OCI-LY7 (cell line): ENCODE measurements around the gene ARIH1. TPM values are rescaled to one million over a fixed set of nuclear protein-coding genes. Genes with fewer than 3 reads are reported as not detected.

Source experiments
- BruUV-seq: library from RNA; stranded (reverse); fragments of 400-500 nt; replicated peaks from 2 replicates; lab custom pipeline; 2021; lab: Mats Ljungman, UMichigan
- CTCF ChIA-PET: fragments of 300-600 bp; sonication (Branson Sonifier 250); formaldehyde crosslinking; loops from one replicate; lab custom pipeline; 2022; ENCODE audit warnings: antibody characterized with exemption; ENCODE audit not compliant: unreplicated experiment; lab: Charles Lee
- POLR2A ChIA-PET: fragments of 300-600 bp; sonication (Branson Sonifier 250); formaldehyde crosslinking; loops from one replicate; lab custom pipeline; 2022; ENCODE audit warnings: antibody characterized with exemption; lab: Charles Lee
- DNase-seq: peaks from one replicate; pipeline ENCODE4 v3.0.0-alpha.2; 2015; ENCODE audit warnings: low spot score
- H2AFZ ChIP-seq: fragments of 200-600 bp; sonication (generic), shearing (Covaris generic); 2 replicates; pipeline ENCODE4 v1.6.1; 2014; ENCODE audit warnings: mild to moderate bottlenecking, antibody characterized with exemption, low read length, moderate library complexity
- H3K27ac ChIP-seq: fragments of 200-600 bp; sonication (generic); 2 replicates; pipeline ENCODE4 v1.5.1; 2014; ENCODE audit warnings: mixed run types, low read depth, mild to moderate bottlenecking, moderate library complexity, low read length, inconsistent platforms; ENCODE audit not compliant: poor library complexity, severe bottlenecking
- H3K36me3 ChIP-seq: fragments of 200-600 bp; sonication (generic); 2 replicates; pipeline ENCODE4 v1.6.1; 2014; ENCODE audit warnings: mild to moderate bottlenecking, antibody characterized with exemption, low read length, moderate library complexity, mixed read lengths; ENCODE audit not compliant: insufficient read depth
- H3K4me1 ChIP-seq: fragments of 200-600 bp; sonication (generic); 2 replicates; pipeline ENCODE4 v1.5.1; 2014; ENCODE audit warnings: mild to moderate bottlenecking, low read length; ENCODE audit not compliant: insufficient read depth, poor library complexity, severe bottlenecking
- H3K4me2 ChIP-seq: fragments of 200-600 bp; sonication (generic); 2 replicates; pipeline ENCODE4 v1.6.1; 2014; ENCODE audit warnings: mild to moderate bottlenecking, low read length
- H3K4me3 ChIP-seq: fragments of 200-600 bp; sonication (generic); 2 replicates; pipeline ENCODE4 v1.5.1; 2014; ENCODE audit warnings: mild to moderate bottlenecking, low read depth, low read length; ENCODE audit not compliant: poor library complexity, severe bottlenecking
- H3K79me2 ChIP-seq: fragments of 200-600 bp; sonication (generic); 2 replicates; pipeline ENCODE4 v1.6.1; 2016; ENCODE audit warnings: low read depth, mild to moderate bottlenecking, low read length, moderate library complexity, mixed read lengths; ENCODE audit not compliant: insufficient read depth
- H3K9me2 ChIP-seq: fragments of 200-600 bp; sonication (generic); 2 replicates; pipeline ENCODE4 v1.6.1; 2016; ENCODE audit warnings: mild to moderate bottlenecking, low read length, mixed read lengths; ENCODE audit not compliant: insufficient read depth
- H3K9me3 ChIP-seq: fragments of 200-600 bp; sonication (generic); 2 replicates; pipeline ENCODE4 v1.6.1; 2014; ENCODE audit warnings: mild to moderate bottlenecking, mixed run types, low read length, mixed read lengths
- H4K20me1 ChIP-seq: fragments of 200-600 bp; sonication (generic); 2 replicates; pipeline ENCODE4 v1.6.1; 2014; ENCODE audit warnings: mild to moderate bottlenecking, antibody characterized with exemption, low read length, moderate library complexity, mixed read lengths; ENCODE audit not compliant: insufficient read depth
- EZH2phosphoT487 ChIP-seq: fragments of 200-600 bp; sonication (generic); IDR thresholded peaks from 2 replicates; pipeline ENCODE4 v1.6.1; 2018; ENCODE audit warnings: low read depth, borderline replicate concordance, mild to moderate bottlenecking, mixed run types, antibody characterized with exemption, low read length, moderate library complexity, mixed read lengths
- intact Hi-C: fragments of 100-400 bp; cut with micrococcal nuclease; formaldehyde crosslinking; loops from one replicate; pipeline ENCODE4 v1.10.0; 2022; ENCODE audit not compliant: unreplicated experiment
- total RNA-seq, 2 experiments: library from RNA; depleted of rRNA in 1 of 2; stranded (reverse); fragments of >200 nt in 1 of 2; shearing (Covaris generic) in 1 of 2; gene quantifications; 2 replicates each; pipeline ENCODE4 v1.2.3, GENCODE V29; 2014 to 2022
- TF ChIP-seq, protein P1 (sequence below): fragments of 200-600 bp; sonication (generic); conservative IDR thresholded peaks from 2 replicates; pipeline ENCODE4 v1.5.1; 2014; ENCODE audit warnings: mild to moderate bottlenecking, antibody characterized with exemption, low read length, moderate library complexity, mixed read lengths

The ARIH1 gene
- total RNA-seq, 2 experiments from 2014 or later = 33.0 to 142 TPM

DNA sequence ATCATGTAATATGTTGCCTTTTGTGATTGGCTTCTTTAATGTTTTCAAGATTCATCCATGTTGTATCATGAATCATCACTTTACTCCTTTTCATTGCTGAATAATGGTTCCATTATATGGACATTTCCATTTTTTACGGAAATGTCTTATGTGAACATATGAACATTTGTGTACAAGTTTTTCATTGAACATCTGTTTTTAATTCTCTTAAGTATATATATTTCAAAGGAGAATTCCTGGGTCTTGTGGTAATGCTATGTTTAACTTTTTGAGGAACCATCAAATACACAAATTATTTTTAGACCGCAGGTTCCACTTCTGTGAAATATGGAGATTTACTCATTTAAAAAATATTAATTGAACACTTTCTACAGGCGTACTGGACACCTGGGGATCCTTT is 85.7 kb downstream of the ARIH1 start:
- POLR2A ChIA-PET = no interaction called here
- Histone ChIP-seq H3K9me2 (no peaks in the 10 kb centered on the region), H3K36me3 (peaks cover 77% of the 10 kb centered on the region), H3K27ac (no peak overlapping the region), H3K79me2 (peaks cover 15% of the 10 kb centered on the region; the same call in 1 of the 2 replicates), H2AFZ (no peak overlapping the region), H3K9me3 (no peaks in the 10 kb centered on the region), H3K4me3 (no peak overlapping the region), H3K4me1 (no peaks in the 10 kb centered on the region), H4K20me1 (peaks cover 4% of the 10 kb centered on the region; the same call in 1 of the 2 replicates), H3K4me2 (no peak overlapping the region)
- DNase-seq = no peak
- CTCF ChIA-PET = no interaction called here
- BruUV-seq = no TSS peak
- no peak for TF ChIP-seq EZH2phosphoT487
- TF ChIP-seq, protein P1, sequence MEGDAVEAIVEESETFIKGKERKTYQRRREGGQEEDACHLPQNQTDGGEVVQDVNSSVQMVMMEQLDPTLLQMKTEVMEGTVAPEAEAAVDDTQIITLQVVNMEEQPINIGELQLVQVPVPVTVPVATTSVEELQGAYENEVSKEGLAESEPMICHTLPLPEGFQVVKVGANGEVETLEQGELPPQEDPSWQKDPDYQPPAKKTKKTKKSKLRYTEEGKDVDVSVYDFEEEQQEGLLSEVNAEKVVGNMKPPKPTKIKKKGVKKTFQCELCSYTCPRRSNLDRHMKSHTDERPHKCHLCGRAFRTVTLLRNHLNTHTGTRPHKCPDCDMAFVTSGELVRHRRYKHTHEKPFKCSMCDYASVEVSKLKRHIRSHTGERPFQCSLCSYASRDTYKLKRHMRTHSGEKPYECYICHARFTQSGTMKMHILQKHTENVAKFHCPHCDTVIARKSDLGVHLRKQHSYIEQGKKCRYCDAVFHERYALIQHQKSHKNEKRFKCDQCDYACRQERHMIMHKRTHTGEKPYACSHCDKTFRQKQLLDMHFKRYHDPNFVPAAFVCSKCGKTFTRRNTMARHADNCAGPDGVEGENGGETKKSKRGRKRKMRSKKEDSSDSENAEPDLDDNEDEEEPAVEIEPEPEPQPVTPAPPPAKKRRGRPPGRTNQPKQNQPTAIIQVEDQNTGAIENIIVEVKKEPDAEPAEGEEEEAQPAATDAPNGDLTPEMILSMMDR = no peak
- intact Hi-C loops = no loop called here

DNA sequence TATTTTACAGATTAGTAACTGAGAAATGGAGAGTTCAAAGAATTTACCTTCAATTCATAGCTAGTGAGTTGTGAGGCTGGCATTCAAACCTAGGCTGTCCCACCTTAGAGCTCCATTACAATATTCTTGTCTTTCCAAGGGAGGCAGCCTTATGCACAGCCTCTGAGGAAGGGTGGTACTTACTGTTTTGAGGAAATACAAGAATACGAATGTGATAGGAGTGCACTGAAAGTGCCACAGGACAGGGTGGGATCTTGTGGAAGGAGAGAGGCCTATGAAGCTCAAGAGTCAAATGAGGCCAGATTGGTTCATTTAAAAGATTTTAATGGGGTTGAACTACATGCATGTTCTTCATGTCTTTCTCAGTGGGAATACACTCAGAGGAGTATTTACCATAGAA is 86.3 kb downstream of the ARIH1 start:
- no TSS peak for BruUV-seq
- intact Hi-C loops = no loop called here
- Histone ChIP-seq H4K20me1 (peaks cover 4% of the 10 kb centered on the region; the same call in 1 of the 2 replicates), H3K9me3 (no peaks in the 10 kb centered on the region), H3K36me3 (peaks cover 75% of the 10 kb centered on the region), H3K4me2 (no peak overlapping the region), H2AFZ (no peak overlapping the region), H3K9me2 (no peaks in the 10 kb centered on the region), H3K4me3 (no peak overlapping the region), H3K79me2 (peaks cover 15% of the 10 kb centered on the region; the same call in 1 of the 2 replicates), H3K4me1 (no peaks in the 10 kb centered on the region), H3K27ac (no peak overlapping the region)
- no peak for DNase-seq
- ChIA-PET CTCF (no interaction called here), POLR2A (interaction anchor here (0.7 kb wide), 2 partner anchors 10 to 69 kb away, joined by 3 read pairs; no protein-coding TSS in a partner anchor)
- TF ChIP-seq, protein P1 = no peak
- no peak for TF ChIP-seq EZH2phosphoT487

DNA sequence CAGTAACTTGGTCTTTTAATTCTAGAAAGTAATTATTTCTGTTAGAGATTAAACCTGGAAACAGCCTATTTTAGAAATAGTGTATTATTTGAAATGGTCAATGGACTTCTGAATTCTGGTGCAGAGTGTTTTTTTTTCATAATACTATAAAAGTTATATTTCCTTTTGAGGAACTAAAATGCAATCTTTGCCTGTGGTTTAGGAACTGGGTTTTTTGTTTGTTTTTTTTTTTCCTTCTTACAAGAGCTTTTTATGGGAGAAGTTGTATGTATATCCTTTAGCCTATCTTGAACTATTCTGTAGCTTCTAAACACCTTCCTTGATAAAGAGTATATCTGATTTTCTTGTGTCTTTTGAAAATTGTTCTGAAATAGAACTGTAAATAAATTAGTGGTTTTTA is 88.3 kb downstream of the ARIH1 start:
- BruUV-seq = no TSS peak
- CTCF ChIA-PET = no interaction called here

More for the DNA sequence above, 88.3 kb downstream of the ARIH1 start:
- no peaks in the 10 kb centered on the region for H3K4me1 ChIP-seq
- H3K36me3 ChIP-seq = peaks cover 77% of the 10 kb centered on the region
- peaks cover 11% of the 10 kb centered on the region; the same call in 1 of the 2 replicates for H3K79me2 ChIP-seq
- no peaks in the 10 kb centered on the region for H3K9me3 ChIP-seq
- no peaks in the 10 kb centered on the region; the same call in 1 of the 2 replicates for H4K20me1 ChIP-seq
- TF ChIP-seq EZH2phosphoT487 = no peak
- TF ChIP-seq, protein P1 = no peak
- no peaks in the 10 kb centered on the region for H3K9me2 ChIP-seq
- POLR2A ChIA-PET = interaction anchor here (0.6 kb wide), 1 partner anchor 55 kb away, joined by 3 read pairs; no protein-coding TSS in a partner anchor
- no peak overlapping the region for H3K27ac ChIP-seq
- H3K4me2 ChIP-seq = no peak overlapping the region
- no peak for DNase-seq
- H2AFZ ChIP-seq = no peak overlapping the region
- intact Hi-C loops = no loop called here
- H3K4me3 ChIP-seq = no peak overlapping the region
